T-helper 17 cell (primary cell): ENCODE measurements around the gene B3GALT2. TPM values are rescaled to one million over a fixed set of nuclear protein-coding genes. Genes with fewer than 3 reads are reported as not detected.
"Not testable (repeated sequence)": the region's sequence is repeated elsewhere in the genome, so short reads cannot be mapped to it uniquely, and the experiment has no call there.

Source experiments
- ATAC-seq: fragments of 150-1000 bp; cut with Tn5 transposase; 2 replicates; pipeline ENCODE4 v1.10.0; 2021; ENCODE audit warnings: mild to moderate bottlenecking, moderate library complexity
- DNase-seq, 3 donors: peaks; one replicate each; pipeline versions ENCODE4 v3.0.0 to v3.0.0-alpha.2; 2020 to 2021
- H3K9me3 ChIP-seq: one replicate; pipeline ENCODE4 v1.7.0; 2013; ENCODE audit warnings: low read length, mild to moderate bottlenecking; ENCODE audit not compliant: control insufficient read depth, poor library complexity, severe bottlenecking
- H3K27ac Mint-ChIP-seq: one replicate; pipeline ENCODE4 v1.8.0; 2022; ENCODE audit warnings: mild to moderate bottlenecking, moderate library complexity, mixed read lengths
- H3K27me3 Mint-ChIP-seq: one replicate; pipeline ENCODE4 v1.8.0; 2022; ENCODE audit warnings: mixed read lengths
- H3K36me3 Mint-ChIP-seq: one replicate; pipeline ENCODE4 v1.8.0; 2022; ENCODE audit warnings: low read depth, mixed read lengths
- H3K4me1 Mint-ChIP-seq: one replicate; pipeline ENCODE4 v1.8.0; 2022; ENCODE audit warnings: mild to moderate bottlenecking, mixed read lengths
- H3K4me3 Mint-ChIP-seq: one replicate; pipeline ENCODE4 v1.8.0; 2022; ENCODE audit warnings: mild to moderate bottlenecking, moderate library complexity, mixed read lengths
- total RNA-seq, 4 donors: library from RNA in 2 of 4; stranded (reverse) in 2 of 4; gene quantifications; one replicate each; pipeline ENCODE4 v1.2.3 and lab custom pipeline; 2022 to 2026

The B3GALT2 gene, protein sequence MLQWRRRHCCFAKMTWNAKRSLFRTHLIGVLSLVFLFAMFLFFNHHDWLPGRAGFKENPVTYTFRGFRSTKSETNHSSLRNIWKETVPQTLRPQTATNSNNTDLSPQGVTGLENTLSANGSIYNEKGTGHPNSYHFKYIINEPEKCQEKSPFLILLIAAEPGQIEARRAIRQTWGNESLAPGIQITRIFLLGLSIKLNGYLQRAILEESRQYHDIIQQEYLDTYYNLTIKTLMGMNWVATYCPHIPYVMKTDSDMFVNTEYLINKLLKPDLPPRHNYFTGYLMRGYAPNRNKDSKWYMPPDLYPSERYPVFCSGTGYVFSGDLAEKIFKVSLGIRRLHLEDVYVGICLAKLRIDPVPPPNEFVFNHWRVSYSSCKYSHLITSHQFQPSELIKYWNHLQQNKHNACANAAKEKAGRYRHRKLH
- 1 to 10 TPM; 3.3 to 6.0 TPM for total RNA-seq
- 12.6 to 71.2 reads per million in 2 donors for total RNA-seq (lab: John Stamatoyannopoulos, UW)

DNA sequence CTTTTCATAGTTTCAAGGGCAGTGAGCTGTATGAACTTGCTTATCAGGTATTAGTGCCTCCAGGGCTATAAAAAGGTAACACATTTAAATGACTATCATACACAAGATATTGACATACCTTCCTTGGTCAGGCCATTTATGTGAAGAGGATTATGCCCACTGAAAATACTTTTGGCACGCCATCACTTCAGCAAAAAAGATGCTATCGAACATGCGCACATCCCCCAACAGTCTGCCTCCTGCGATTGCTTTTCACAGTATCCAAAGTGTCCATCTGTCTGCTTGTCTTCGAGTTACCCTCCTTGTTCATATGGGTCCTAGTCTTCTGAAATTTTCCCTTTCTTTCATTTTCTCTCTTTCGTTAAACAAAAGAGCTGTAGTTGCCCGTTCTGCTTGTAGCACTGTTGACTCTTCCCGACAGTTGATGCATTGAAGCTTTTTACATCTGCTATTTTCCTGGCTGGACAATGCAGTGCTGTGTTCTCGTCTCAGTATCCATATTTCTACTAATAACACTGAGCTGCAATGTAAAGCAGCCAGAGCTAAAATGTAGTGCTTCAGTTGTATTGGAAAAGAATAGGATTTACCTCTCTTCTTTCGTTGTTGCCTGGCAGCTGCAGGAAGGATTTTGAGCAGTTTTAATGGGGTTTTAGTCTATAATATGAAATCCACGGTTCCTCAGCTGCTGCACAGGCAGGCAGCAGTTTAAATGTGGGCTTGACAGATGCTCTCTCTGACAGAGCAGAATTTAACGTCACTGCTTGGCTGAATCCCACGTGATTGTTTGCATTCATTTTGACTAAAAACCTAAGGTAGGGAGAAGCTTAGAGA lies at the start of gene B3GALT2:
Gene B3GALT2, minus strand, starts transcription at position 713 of the 831 bp plus-strand sequence. CDS start 5,051 bp downstream, outside the sequence.
- Mint-ChIP-seq H3K4me1 (peaks cover 38% of the 10 kb centered on the region), H3K4me3 (peak within 1 kb of the TSS; percentile 96), H3K36me3 (no peaks in the 10 kb centered on the region), H3K27ac (peak within 1 kb of the TSS; percentile 91), H3K27me3 (no peaks in the 10 kb centered on the region)
- peaks cover 9% of the 10 kb centered on the region for H3K9me3 ChIP-seq
- ATAC-seq (peak; percentile 78), DNase-seq (peak in 2 of 3 donors; percentile 13 to 17)

DNA sequence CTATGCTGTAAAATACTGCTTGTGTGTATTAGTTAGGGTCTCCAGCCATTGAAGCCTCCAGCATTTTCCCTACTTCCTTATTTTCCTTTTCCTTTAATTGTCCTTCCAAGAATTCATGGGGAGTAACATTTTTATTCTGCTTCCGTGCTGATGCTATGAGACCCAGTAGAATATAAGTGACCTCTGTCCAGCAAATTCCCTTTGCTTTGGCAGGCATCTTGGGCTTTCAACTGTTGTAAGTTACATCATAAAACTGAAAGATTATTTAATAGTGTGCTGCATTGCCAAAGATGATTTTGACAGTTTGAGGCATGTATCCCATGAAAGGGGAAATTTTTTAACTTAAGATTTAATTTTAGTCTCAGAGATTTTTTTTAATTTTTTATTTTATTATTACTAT lies 48.1 kb upstream of the B3GALT2 start:
- no peak overlapping the region for H3K4me3 Mint-ChIP-seq
- peaks cover 9% of the 10 kb centered on the region for H3K4me1 Mint-ChIP-seq
- peaks cover 6% of the 10 kb centered on the region for H3K36me3 Mint-ChIP-seq

DNA sequence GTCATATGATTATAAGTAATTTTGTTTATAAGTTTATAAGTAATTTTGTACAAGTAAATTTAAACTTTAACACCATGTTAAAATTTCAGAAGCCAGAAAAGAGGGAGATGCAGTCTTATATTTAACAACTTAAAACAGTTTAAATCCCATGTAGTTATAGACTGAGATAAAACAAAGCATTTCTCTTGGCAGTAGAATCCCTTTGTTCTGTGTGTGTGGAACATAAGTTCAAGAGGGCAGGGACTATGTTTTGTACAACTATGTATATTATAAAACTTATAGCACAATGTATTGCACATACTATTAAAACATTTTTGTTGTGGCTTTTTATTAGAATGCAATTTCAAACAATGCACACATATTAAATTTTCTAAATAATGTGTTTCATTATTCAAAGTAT lies 44.7 kb upstream of the B3GALT2 start:
- H3K9me3 ChIP-seq, H3K4me3 Mint-ChIP-seq, ATAC-seq, H3K27ac Mint-ChIP-seq, DNase-seq, H3K27me3 Mint-ChIP-seq, H3K4me1 Mint-ChIP-seq, H3K36me3 Mint-ChIP-seq: not testable (repeated sequence)

More for the DNA sequence above, 48.1 kb upstream of the B3GALT2 start:
- no peak overlapping the region for H3K27ac Mint-ChIP-seq
- no peaks in the 10 kb centered on the region for H3K9me3 ChIP-seq
- no peaks in the 10 kb centered on the region for H3K27me3 Mint-ChIP-seq
- ATAC-seq, result no peak
- no peak for DNase-seq

DNA sequence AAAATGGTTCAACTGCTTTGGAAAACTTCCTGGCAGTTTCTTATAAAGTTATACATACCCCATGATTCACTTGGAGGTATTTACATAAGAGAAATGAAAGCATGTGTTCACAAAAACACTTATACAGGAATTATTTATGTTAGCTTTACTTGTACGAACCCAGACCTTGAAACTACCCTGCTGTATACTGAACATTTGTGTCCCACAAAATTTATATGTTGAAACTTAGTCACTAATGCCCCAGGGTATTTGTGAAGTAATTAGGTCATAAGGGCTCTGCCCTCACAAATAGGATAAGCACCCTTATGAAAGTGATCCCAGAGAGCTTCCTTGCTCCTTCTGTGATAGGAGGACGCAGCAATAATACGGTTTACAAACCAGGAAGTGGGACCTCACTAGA lies 42.7 kb upstream of the B3GALT2 start:
- Mint-ChIP-seq H3K4me3 (no peak overlapping the region), H3K27me3 (no peaks in the 10 kb centered on the region), H3K27ac (peak overlapping the region; percentile 11), H3K4me1 (peaks cover 9% of the 10 kb centered on the region), H3K36me3 (peaks cover 6% of the 10 kb centered on the region)
- ATAC-seq (no peak), DNase-seq (no peak)
- no peaks in the 10 kb centered on the region for H3K9me3 ChIP-seq

DNA sequence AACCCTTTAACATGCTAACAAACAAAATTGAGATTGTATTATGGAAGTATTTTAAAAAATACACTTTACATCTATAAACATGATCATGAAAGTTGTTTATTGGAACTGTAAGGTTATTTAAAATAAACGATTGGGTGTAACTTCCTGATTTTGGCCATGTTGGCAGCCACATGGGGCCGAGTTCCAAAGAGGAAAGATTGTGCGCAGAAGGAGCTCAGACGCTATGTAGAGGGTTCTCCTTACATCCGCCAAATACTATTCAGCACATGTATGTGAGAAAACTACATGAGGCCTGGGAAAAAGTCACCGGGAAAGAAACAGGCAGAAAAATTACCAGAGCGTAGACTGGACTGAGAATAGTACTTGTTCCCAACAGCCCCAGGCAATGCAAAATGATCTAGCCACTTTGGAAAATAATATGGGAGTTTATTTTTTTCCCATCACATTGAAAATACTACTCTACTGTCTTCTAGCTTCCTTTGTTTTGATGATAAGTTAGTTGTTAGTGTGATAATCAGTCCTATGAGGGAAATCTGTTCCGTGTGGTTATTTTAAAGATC lies 35.7 kb upstream of the B3GALT2 start:
- H3K36me3 Mint-ChIP-seq, result peaks cover 13% of the 10 kb centered on the region
- H3K4me3 Mint-ChIP-seq, result no peak overlapping the region
- no peaks in the 10 kb centered on the region for H3K9me3 ChIP-seq
- H3K27ac Mint-ChIP-seq, result no peak overlapping the region
- H3K27me3 Mint-ChIP-seq, result no peaks in the 10 kb centered on the region
- ATAC-seq, result no peak
- peaks cover 18% of the 10 kb centered on the region for H3K4me1 Mint-ChIP-seq
- DNase-seq, result no peak

DNA sequence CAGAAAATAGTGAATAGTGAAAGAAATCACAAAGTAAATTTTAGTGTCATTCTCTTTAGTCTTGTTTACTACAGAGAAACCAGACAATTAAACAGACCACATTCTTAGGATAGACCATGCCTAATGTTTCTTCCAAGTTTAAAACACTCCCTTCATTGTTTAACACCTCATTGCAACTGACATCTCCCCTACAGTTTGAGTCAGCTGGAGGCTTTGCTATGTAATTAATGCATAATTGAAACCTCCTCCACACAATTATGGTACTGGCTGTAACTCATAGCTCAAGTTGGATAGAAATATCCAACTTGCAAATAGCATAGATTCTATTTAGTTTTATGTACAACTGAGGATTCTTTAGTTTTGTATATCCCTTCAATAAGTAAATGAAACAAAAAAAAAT lies 35.2 kb upstream of the B3GALT2 start:
- H3K27me3 Mint-ChIP-seq, result no peaks in the 10 kb centered on the region
- ATAC-seq (no peak), DNase-seq (no peak)
- H3K9me3 ChIP-seq, result no peaks in the 10 kb centered on the region
- H3K36me3 Mint-ChIP-seq, result peaks cover 13% of the 10 kb centered on the region
- no peak overlapping the region for H3K27ac Mint-ChIP-seq
- H3K4me1 Mint-ChIP-seq, result peaks cover 18% of the 10 kb centered on the region
- no peak overlapping the region for H3K4me3 Mint-ChIP-seq

DNA sequence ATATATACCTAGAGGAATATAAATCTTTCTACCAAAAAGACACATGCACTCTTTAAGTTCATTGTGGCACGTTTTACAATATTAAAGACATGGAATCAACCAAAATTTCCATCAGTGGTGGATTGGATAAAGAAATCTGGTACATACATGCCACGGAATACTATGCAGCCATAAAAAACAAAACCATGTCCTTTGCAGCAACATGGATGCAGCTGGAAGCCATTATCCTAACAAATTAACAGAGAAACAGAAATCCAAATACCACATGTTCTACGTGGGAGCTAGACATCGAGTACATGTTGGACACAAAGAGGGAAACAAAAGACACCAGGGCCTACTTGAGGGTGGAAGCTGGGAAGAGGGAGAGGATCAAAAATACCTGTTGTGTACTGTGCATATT lies 33.0 kb upstream of the B3GALT2 start:
- ATAC-seq (no peak), DNase-seq (no peak)
- H3K4me3 Mint-ChIP-seq, result no peak overlapping the region
- no peaks in the 10 kb centered on the region for H3K27me3 Mint-ChIP-seq
- H3K4me1 Mint-ChIP-seq, result peaks cover 9% of the 10 kb centered on the region
- H3K27ac Mint-ChIP-seq, result no peak overlapping the region
- H3K36me3 Mint-ChIP-seq, result peaks cover 7% of the 10 kb centered on the region
- no peaks in the 10 kb centered on the region for H3K9me3 ChIP-seq

DNA sequence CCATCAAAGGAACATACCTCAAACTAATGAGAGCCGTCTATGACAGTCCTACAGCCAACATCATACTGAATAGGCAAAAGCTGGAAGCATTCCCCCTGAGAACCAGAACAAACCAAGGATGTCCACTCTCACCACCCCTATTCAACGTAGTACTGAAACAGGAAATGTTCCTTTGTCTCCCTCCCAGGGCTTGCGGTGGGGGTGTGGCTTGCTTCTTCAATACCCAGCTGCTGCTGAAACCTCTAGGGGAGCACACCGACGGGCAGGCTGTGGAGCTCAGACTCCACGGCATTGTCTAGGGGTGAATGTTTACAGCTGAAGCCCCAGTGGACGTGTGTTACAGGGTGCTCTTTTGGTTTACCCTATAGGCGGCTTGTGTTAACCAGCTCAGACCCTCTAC lies 30.5 kb upstream of the B3GALT2 start:
- H3K9me3 ChIP-seq, result no peaks in the 10 kb centered on the region
- Mint-ChIP-seq H3K36me3 (peaks cover 9% of the 10 kb centered on the region), H3K4me3 (no peak overlapping the region), H3K27ac (no peak overlapping the region), H3K27me3 (no peaks in the 10 kb centered on the region), H3K4me1 (peaks cover 4% of the 10 kb centered on the region)
- DNase-seq (no peak), ATAC-seq (no peak)

DNA sequence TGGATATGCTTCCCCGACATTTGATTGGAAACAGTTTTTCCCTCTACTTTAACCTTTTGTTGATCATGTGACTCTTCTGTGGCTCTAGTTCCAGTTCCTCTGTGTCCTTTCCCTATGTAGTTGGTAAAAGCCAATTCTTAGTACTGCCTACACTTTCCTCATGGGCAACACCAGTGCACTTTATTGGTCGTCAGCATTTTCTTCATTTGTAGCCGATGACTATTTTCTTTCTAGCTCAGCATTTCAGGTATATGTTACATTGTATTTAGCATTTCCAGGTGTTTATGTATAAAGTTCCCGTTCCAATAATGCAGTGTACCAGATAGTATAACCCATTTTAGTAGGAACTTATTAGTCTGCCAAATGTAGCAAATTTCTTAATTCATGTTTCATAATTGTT lies 27.6 kb upstream of the B3GALT2 start:
- H3K36me3 Mint-ChIP-seq, result peaks cover 6% of the 10 kb centered on the region
- no peaks in the 10 kb centered on the region for H3K9me3 ChIP-seq
- H3K27ac Mint-ChIP-seq, result no peak overlapping the region
- DNase-seq (no peak), ATAC-seq (no peak)
- no peak overlapping the region for H3K4me3 Mint-ChIP-seq
- no peaks in the 10 kb centered on the region for H3K27me3 Mint-ChIP-seq
- H3K4me1 Mint-ChIP-seq, result peaks cover 9% of the 10 kb centered on the region

DNA sequence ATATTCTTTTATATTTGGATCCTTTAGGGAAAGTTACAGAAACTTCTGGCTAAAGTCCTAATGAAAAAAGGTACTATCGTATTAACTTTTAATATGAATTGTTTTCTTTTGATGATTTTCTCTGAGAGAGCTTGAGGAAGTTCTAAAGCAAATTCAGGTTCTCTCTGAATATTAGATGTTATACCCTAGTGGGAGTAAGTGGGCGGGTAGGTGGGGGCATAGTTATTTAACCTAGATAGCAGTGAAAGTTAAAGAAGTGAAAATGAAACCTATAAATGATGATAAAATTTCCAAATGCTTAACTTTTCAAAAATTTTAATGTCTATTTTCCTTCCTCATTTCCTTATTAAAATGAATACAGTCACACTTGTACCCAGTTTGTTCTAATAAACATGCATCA lies 26.2 kb upstream of the B3GALT2 start:
- DNase-seq (no peak), ATAC-seq (no peak)
- Mint-ChIP-seq H3K4me1 (peaks cover 9% of the 10 kb centered on the region), H3K36me3 (peaks cover 2% of the 10 kb centered on the region), H3K27me3 (no peaks in the 10 kb centered on the region), H3K27ac (peak overlapping the region; percentile 54), H3K4me3 (no peak overlapping the region)
- H3K9me3 ChIP-seq, result no peaks in the 10 kb centered on the region

DNA sequence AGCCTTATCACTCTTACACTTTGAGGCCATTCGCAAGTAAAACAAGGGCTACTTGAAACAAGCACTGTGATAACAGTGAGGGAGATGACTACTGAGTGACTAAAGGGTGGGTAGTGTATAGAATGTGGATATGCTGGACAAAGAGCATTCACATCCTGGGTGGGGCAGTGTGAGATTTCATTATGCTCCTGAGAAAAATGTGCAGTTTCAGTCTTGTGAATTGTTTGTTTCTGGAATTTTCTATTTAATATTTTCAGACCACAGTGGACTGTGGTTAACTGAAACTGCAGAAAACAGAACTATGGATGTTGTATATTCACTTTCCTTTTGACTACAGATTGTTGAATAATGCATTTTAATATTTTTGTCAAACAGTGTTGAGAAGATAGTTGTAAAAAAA lies 25.1 kb upstream of the B3GALT2 start:
- H3K4me3 Mint-ChIP-seq, result no peak overlapping the region
- no peaks in the 10 kb centered on the region for H3K9me3 ChIP-seq
- H3K27ac Mint-ChIP-seq, result no peak overlapping the region
- peaks cover 9% of the 10 kb centered on the region for H3K4me1 Mint-ChIP-seq
- no peaks in the 10 kb centered on the region for H3K27me3 Mint-ChIP-seq
- ATAC-seq, result no peak
- peaks cover 2% of the 10 kb centered on the region for H3K36me3 Mint-ChIP-seq
- no peak for DNase-seq

DNA sequence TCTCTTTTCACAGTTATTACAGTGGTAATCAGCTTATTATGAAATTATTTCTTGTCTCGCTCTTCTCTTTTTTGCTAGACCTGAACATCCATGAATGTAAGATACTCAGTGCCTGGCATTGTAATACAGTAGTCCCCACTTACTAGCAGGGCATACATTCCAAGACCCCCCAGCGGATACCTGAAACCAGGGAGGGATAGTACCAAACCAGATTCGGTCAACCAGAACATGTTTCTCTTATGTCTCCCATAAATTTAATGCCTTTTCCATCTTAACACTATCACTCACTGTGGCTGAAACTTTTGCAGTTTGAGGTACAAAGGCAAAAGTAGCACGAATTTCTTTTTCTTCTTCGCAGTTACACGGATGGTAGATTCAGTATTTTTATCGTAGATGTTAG lies 24.6 kb upstream of the B3GALT2 start:
- H3K27me3 Mint-ChIP-seq, result no peaks in the 10 kb centered on the region
- H3K27ac Mint-ChIP-seq, result no peak overlapping the region
- peaks cover 9% of the 10 kb centered on the region for H3K4me1 Mint-ChIP-seq
- no peak for ATAC-seq
- H3K9me3 ChIP-seq, result no peaks in the 10 kb centered on the region
- H3K4me3 Mint-ChIP-seq, result no peak overlapping the region
- DNase-seq, result no peak
- H3K36me3 Mint-ChIP-seq, result peaks cover 2% of the 10 kb centered on the region

DNA sequence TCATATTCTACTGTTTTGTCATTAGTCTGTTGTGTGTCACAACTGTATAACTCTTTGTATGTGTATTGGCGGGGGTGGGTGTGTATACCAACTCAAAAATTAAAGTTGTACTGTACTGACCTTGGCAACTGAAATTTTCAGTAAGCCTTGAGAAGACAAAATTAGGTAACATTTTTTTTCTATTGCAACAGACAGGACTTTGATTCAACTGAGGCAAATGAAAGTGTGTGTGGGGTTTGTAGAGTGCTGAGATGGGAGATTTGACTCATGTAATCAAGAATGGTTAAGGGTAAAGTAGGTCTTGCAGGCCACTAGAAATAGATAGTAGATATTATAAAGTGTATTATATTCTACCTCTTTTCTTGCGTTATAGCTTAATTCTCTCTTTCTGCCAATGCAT lies 14.6 kb upstream of the B3GALT2 start:
- ATAC-seq (no peak), DNase-seq (no peak)
- Mint-ChIP-seq H3K27me3 (no peaks in the 10 kb centered on the region), H3K36me3 (peaks cover 12% of the 10 kb centered on the region), H3K4me1 (peaks cover 14% of the 10 kb centered on the region), H3K4me3 (no peak overlapping the region), H3K27ac (no peak overlapping the region)
- H3K9me3 ChIP-seq, result no peaks in the 10 kb centered on the region
